Measurements from ENCODE around the gene SMC3.
"Not testable (repeated sequence)": the region's sequence is repeated elsewhere in the genome, so short reads cannot be mapped to it uniquely, and the experiment has no call there.

The SMC3 gene

DNA sequence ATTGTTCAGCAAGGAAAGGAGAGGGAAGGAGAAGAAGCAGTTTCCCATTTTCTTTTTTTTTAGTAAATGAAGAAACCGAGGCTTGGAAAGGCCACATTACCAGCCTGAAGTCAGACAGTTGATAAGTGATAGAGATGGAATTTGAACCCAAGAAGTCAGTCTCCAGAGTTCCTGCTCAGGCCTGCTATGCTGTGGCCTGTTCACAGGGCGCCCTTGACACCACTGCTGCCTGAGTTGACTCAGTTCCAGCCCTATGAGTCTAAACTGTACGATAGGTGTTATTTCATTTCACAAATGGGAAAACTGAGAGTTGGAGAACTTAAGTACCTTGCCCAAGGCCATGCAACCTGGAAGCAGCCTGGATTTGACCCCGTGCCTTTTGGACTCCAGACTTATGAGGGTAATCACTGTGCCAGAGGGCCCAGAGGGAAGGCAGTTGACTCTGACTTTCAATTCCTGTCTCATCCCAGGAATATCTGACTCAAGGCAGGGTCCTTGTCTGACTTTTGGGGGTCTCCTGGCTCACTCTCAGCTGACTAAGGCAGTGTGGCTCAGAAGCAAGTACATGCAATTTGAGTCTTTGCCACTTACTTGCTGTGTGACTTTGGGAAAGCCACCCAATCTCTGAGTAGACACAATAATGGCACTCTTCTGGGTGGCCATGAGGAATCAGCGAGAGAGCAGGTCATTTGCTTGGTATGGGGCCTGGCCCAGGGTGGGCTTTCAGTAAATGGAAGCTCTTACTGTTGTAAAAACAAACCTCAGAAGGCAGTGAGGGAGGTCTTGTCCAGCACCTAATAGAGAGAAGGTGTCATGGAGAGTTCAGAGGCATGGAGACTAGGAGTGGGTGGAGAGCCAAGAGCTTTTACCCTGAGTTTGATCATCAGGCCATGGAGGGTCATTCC, 58.7 kb downstream of the SMC3 start:
- DNase-seq = no peak

DNA sequence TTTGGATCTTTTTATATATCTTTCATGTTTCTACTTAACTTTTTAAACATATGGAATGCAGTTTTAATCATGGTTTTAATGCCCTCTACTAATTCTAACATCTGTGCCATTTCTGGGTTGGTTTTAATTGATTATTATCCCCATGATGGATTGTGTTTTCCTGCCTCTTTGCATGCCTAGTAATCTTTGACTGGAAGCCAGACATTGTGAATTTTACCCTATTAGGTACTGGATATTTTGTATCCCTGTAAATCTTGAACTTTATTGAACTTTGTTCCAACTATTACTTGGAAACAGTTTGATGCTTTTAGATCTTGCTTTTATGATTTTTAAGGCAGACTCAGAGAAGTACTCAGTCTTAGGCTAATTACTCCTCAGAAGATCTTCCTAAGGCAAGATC, 60.7 kb downstream of the SMC3 start:
- DNase-seq = no peak

DNA sequence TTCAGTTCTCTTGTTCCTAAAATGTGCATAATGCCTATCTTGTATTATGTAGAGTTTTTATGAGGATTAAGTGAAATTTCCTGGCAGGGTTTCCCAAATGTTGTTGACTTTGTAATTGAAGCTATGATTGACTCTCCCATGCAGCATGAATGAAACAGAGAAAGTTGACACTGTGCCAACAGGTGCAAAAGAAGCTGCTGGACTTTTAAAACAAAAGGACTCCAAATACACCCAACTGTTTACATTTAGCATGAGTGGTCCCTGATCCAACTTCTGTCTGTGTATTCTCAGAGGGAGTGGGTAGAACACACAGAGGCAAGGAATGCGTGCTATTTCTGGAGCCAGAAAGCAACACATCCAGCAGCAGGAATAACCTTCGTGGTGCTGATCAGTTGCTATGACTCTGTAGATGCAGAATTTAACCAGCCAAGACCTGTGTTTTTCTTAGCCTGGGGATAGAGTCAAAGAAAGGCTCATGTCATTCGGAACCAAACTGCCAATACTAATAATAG, 62.2 kb downstream of the SMC3 start:
- DNase-seq = peak; percentile 72

- no peak for DNase-seq
Observed at GRCh38 chr10:110631934-110632333, 64.4 kb downstream of the SMC3 start.

DNA sequence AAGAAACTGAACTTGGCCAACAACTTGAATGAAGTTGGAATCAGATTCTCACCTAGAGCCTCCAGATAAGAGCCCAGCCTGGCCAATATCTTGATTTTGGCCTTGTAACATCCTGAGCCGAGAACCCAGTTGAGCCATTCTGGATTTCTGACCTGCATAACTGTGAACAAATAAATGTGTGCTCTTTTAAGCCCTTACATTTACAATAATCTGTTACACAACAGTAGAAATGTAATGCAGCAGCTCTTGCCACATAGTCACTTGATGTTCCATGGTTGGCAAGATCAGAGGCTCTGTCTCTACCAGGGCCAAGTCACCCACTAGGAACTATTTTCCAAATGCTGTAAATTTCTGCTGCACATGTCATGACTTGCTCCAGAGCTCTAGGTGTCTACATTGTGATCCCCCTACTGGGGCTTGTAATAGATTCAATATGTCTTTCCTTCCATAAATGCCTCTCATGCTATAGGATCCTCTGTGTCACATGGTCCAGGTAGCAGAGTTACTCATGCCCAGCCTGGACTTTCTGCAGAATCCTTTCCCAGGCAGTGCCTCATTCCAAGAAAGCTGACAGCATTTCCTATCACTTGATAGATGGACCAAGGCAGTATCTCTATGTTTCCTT, 65.2 kb downstream of the SMC3 start:
- DNase-seq = peak; percentile 26

GRCh38 chr10:110634527-110635209, 67.2 kb downstream of the SMC3 start:
- DNase-seq = no peak

DNA sequence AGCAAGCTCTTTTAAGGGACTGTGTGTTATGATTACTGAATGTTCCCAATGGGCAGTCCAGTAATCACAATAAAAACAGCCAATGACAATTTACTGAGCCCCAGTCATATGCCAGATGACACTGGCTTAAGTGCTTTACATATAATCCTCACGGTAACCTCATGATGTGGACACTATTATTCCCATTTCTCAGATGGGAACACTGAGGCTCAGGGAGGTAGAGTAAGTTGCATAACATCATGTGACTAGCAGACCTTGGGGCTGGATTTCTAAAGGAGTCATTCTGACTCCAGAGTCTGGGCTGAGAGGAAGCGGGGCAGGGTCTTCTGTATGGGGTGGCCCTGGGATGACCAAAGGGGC, 69.1 kb downstream of the SMC3 start:
- DNase-seq = no peak

- DNase-seq = no peak
Observed at GRCh38 chr10:110636932-110637557, 69.5 kb downstream of the SMC3 start.

DNA sequence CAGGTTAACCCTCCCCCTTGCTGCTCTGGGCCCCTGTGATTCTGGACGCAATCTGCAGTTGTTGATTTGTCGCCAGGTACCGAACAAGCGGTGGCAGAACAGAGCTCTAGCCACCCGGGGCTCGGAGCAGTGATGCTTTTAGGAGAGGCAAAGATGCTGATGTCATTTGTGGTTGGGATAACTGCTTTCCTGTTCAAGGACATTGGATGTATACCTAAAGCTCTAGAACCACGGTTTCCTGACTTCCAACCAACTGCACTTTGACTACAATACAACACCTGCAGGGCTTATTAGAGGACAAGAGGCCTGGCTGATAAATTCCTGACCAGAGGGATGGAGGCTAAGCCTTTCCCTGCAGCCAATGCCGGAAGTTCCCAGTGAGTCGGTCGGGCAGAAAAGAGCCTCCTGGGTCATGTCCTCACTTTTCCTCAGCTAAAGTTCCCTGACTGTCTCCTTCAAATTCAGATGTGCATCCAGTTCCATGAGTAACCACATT, 70.1 kb downstream of the SMC3 start:
- no peak for DNase-seq

DNA sequence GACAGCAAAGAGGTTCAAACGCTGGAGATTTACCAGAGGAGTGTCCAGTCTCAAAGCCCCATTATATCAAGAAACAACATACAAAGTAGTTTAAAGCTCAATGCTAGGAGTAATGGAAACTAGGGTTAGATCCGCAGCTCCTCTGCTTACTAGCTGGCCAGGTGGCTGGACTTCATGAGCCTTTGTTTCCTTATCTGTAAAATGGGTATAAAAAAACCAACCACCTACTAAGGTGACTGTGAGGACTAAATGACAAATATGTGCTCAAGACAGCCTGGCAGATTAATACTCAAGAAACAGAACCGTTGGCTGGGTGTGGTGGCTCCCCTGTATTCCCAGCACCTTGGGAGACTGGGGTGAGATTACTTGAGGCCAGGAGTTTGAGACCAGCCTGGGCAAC, 70.8 kb downstream of the SMC3 start:
- no peak for DNase-seq

DNA sequence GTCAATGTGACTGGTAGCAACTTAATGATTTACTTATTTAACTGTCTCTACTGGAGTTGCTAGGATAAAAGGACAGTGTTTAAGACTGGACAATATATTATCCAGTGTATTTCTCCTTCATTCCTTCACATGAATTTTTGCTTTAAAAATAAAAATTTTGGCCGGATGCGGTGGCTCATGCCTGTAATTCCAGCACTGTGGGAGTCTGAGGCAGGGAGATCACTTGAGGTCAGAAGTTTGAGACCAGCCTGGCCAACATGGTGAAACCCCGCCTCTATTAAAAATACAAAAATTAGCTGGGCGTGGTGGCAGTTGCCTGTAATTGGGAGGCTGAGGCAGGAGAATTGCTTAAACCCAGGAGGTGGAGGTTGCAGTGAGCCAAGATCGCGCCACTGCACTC, 71.6 kb downstream of the SMC3 start:
- not testable (repeated sequence) for DNase-seq

DNA sequence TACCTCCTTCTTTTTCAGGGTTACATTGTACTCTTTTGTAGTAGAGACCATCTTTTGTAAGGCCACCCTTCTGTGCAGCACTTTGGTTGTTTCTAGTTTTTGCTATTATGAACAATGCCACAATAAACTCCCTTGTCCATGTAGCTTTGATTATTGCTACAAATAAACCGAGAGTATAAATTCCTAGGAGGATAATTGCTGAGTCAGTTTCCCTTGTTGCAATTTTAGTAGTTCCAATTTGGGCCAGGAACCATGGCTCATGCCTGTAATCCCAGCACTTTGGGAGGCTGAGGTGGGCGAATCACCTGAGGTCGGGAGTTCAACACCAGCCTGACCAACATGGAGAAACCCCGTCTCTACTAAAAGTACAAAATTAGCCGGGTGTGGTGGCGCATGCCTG, 72.4 kb downstream of the SMC3 start:
- not testable (repeated sequence) for DNase-seq

GRCh38 chr10:110641256-110641655, 73.8 kb downstream of the SMC3 start:
- DNase-seq = peak; percentile 64

GRCh38 chr10:110642204-110643034, 74.9 kb downstream of the SMC3 start:
- no peak for DNase-seq

GRCh38 chr10:110643035-110643652, 75.6 kb downstream of the SMC3 start:
- DNase-seq = no peak

- no peak for DNase-seq
Observed at GRCh38 chr10:110643653-110644597, 76.4 kb downstream of the SMC3 start, which contains the start of gene RBM20. Gene RBM20, plus strand, starts transcription at chr10:110644336. Its CDS starts 119 bp downstream, at chr10:110644455.

- no peak for DNase-seq
Observed at GRCh38 chr10:110644598-110645462, 77.3 kb downstream of the SMC3 start.

- DNase-seq = no peak
Observed at GRCh38 chr10:110646417-110647135, 79.1 kb downstream of the SMC3 start.

DNA sequence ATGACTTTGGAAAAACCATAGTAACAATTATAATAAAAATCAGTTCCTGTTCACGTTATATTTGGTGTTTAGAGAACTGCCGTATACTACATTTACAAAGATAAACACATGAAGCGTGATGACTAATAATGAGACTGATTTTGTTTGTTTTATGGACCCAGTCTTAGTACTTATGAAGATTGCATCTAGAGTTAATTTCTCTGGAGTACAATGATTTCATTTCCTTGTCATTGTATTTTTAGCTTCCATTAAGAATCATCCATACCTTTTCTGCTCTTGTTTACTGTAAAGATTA, 79.6 kb downstream of the SMC3 start:
- no peak for DNase-seq

Data from fibroblast of skin of right biceps (primary cell).